Testis (tissue), 3 donors: Measurements from ENCODE around the gene SLC24A3. TPM values are rescaled to one million over a fixed set of nuclear protein-coding genes. Genes with fewer than 3 reads are reported as not detected.

Source experiments
- DNase-seq: peaks from one replicate; pipeline ENCODE4 v3.0.0-alpha.2; 2019
- H3K27ac ChIP-seq, 2 donors: fragments of 200-600 bp; sonication (generic); one replicate each; pipeline ENCODE4 v1.5.1; 2019
- H3K27me3 ChIP-seq: fragments of 200-600 bp; sonication (generic); one replicate; pipeline ENCODE4 v1.5.1; 2019
- H3K36me3 ChIP-seq: fragments of 200-600 bp; sonication (generic); one replicate; pipeline ENCODE4 v1.5.1; 2017; ENCODE audit warnings: low read depth; ENCODE audit errors: missing control alignments
- H3K4me1 ChIP-seq: fragments of 200-600 bp; sonication (generic); one replicate; pipeline ENCODE4 v1.5.1; 2019
- H3K4me3 ChIP-seq, 2 donors: fragments of 200-600 bp; sonication (generic); one replicate each; pipeline ENCODE4 v1.5.1; 2017 to 2019
- H3K9me3 ChIP-seq: fragments of 200-600 bp; sonication (generic); one replicate; pipeline ENCODE4 v1.5.1; 2017
- POLR2A ChIP-seq: fragments of 450-650 bp; IDR thresholded peaks from one replicate; pipeline ENCODE4 v1.6.1; 2017; ENCODE audit warnings: antibody characterized with exemption, mild to moderate bottlenecking, moderate library complexity
- WGBS, 2 donors: methylation state at CpG; one replicate each; pipeline ENCODE4 v1.1.5; 2018; 5-methylcytosine and 5-hydroxymethylcytosine counted together
- intact Hi-C: fragments of 100-400 bp; cut with DNase I; formaldehyde crosslinking; loops from one replicate; pipeline ENCODE4 v1.15.1; 2023; ENCODE audit warnings: low total_unique reads
- polyA plus RNA-seq: library from polyadenylated mRNA; stranded (reverse); fragments of 350-450 nt; fragmentation: Illumina TruSeq; extraction: RNeasy Lipid Tissue Mini Kit (QIAGEN cat#74804); gene quantifications from one replicate; pipeline ENCODE4 v1.2.3, GENCODE V29; 2014; ENCODE audit warnings: low read depth, low replicate concordance; ENCODE audit not compliant: insufficient read depth
- total RNA-seq, 2 donors: library from RNA; depleted of rRNA; stranded (reverse); fragments of >200 nt; gene quantifications; one replicate each; pipeline ENCODE4 v1.2.3, GENCODE V29; 2016
- TF ChIP-seq, protein P1 (sequence below), 3 experiments: fragments of 450-650 bp in 2 of 3; fragments of 200-600 bp in 1 of 3; sonication (generic) in 1 of 3; IDR thresholded peaks; one replicate each; pipeline ENCODE4 v1.5.1; 2016 to 2019; ENCODE audit warnings: antibody characterized with exemption in 3 of 3, mild to moderate bottlenecking in 2 of 3, moderate library complexity in 1 of 3

SLC24A3 gene
- total and polyA plus RNA-seq, 3 donors from 2014 or later = 2.4 to 4.5 (median 3.8) TPM

- H3K36me3 ChIP-seq = no peaks in the 10 kb centered on the region
- H3K4me1 ChIP-seq = no peaks in the 10 kb centered on the region
- no peak for DNase-seq
- 91 to 92% methylated on average over 8 of the region's 8 CpGs for WGBS, 2 donors
- no peak overlapping the region for H3K27ac ChIP-seq
- no peak overlapping the region for H3K4me3 ChIP-seq
- no peaks in the 10 kb centered on the region for H3K9me3 ChIP-seq
- TF ChIP-seq, protein P1, sequence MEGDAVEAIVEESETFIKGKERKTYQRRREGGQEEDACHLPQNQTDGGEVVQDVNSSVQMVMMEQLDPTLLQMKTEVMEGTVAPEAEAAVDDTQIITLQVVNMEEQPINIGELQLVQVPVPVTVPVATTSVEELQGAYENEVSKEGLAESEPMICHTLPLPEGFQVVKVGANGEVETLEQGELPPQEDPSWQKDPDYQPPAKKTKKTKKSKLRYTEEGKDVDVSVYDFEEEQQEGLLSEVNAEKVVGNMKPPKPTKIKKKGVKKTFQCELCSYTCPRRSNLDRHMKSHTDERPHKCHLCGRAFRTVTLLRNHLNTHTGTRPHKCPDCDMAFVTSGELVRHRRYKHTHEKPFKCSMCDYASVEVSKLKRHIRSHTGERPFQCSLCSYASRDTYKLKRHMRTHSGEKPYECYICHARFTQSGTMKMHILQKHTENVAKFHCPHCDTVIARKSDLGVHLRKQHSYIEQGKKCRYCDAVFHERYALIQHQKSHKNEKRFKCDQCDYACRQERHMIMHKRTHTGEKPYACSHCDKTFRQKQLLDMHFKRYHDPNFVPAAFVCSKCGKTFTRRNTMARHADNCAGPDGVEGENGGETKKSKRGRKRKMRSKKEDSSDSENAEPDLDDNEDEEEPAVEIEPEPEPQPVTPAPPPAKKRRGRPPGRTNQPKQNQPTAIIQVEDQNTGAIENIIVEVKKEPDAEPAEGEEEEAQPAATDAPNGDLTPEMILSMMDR (IDR thresholded peaks at IDR 0.05) = no peak
- no peak for TF ChIP-seq POLR2A
- no peaks in the 10 kb centered on the region for H3K27me3 ChIP-seq
- intact Hi-C loops = no loop called here
These were observed 107.6 kb downstream of the SLC24A3 start for GRCh38 chr20:19320005-19320404.

- TF ChIP-seq POLR2A = no peak
- TF ChIP-seq, protein P1 (IDR thresholded peaks at IDR 0.05) = no peak
- no peak for DNase-seq
- H3K4me3 ChIP-seq = no peak overlapping the region
- H3K36me3 ChIP-seq = no peaks in the 10 kb centered on the region
- 92% methylated on average over 5 of the region's 5 CpGs for WGBS, 2 donors
- H3K4me1 ChIP-seq = no peaks in the 10 kb centered on the region
- H3K27me3 ChIP-seq = no peaks in the 10 kb centered on the region
- intact Hi-C loops = no loop called here
- no peak overlapping the region for H3K27ac ChIP-seq
- H3K9me3 ChIP-seq = no peaks in the 10 kb centered on the region
These were observed 108.7 kb downstream of the SLC24A3 start for GRCh38 chr20:19321176-19321575.

- no peaks in the 10 kb centered on the region for H3K9me3 ChIP-seq
- 90 to 93% methylated on average over 12 of the region's 12 CpGs for WGBS, 2 donors
- TF ChIP-seq, protein P1 (IDR thresholded peaks at IDR 0.05) = no peak
- no peak for TF ChIP-seq POLR2A
- intact Hi-C loops = no loop called here
- DNase-seq = no peak
- no peak overlapping the region for H3K4me3 ChIP-seq
- no peaks in the 10 kb centered on the region for H3K36me3 ChIP-seq
- no peak overlapping the region for H3K27ac ChIP-seq
- H3K4me1 ChIP-seq = no peaks in the 10 kb centered on the region
- no peaks in the 10 kb centered on the region for H3K27me3 ChIP-seq
These were observed 109.9 kb downstream of the SLC24A3 start for GRCh38 chr20:19322061-19322985.

DNA sequence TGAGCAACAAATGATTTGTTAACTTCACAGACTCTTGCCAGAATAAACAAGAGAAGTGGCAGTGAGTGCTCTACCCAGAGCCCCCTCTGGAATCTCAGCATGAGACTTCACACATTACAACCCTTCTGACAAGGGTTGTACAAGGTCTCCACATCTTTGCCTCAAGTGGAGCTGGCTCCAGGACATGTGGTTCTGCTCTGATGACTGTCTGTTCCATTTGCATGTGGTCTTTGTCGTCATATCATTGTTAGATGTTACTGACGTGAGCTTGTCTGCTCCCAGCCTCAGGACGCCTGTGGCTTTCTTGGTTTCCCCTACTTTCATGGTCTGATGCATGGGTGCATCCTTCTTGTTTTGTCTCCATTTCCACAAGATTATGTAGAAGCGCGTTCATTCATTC, 115.0 kb downstream of the SLC24A3 start:
- 87 to 92% methylated on average over 5 of the region's 5 CpGs for WGBS, 2 donors
- no peak overlapping the region for H3K4me3 ChIP-seq
- H3K36me3 ChIP-seq = no peaks in the 10 kb centered on the region
- intact Hi-C loops = no loop called here
- no peaks in the 10 kb centered on the region for H3K27me3 ChIP-seq
- TF ChIP-seq, protein P1 (IDR thresholded peaks at IDR 0.05) = no peak
- TF ChIP-seq POLR2A = no peak
- no peaks in the 10 kb centered on the region for H3K9me3 ChIP-seq
- DNase-seq = no peak
- no peak overlapping the region for H3K27ac ChIP-seq
- no peaks in the 10 kb centered on the region for H3K4me1 ChIP-seq
